HepG2 (cell line): ENCODE data around the gene MTMR10. TPM values are rescaled to one million over a fixed set of nuclear protein-coding genes. Genes with fewer than 3 reads are reported as not detected.

Experiments
- ARID5B ChIP-seq: IDR thresholded peaks from 2 replicates; pipeline ENCODE4 v1.4.0; 2020; ENCODE audit warnings: mild to moderate bottlenecking, missing genetic modification reagents
- ATM ChIP-seq: fragments of 450-650 bp; IDR thresholded peaks from 2 replicates; pipeline ENCODE4 v1.7.1; 2017; ENCODE audit warnings: mild to moderate bottlenecking, borderline replicate concordance
- CBX2 ChIP-seq, 2 experiments: fragments of 200-600 bp in 1 of 2; sonication (generic); formaldehyde crosslinking in 1 of 2; IDR thresholded peaks; 2 replicates each; pipeline versions ENCODE4 v1.7.0 to v1.8.1; 2018 to 2022; ENCODE audit warnings: low read depth in 2 of 2, low read length in 1 of 2, mild to moderate bottlenecking in 1 of 2, missing genetic modification reagents in 1 of 2
- CEBPB ChIP-seq: IDR thresholded peaks from 2 replicates; pipeline ENCODE4 v1.6.1; 2011; ENCODE audit warnings: low read depth, low read length, improper control_type of control experiment, borderline replicate concordance
- GPBP1L1 ChIP-seq: sonication (generic); formaldehyde crosslinking; IDR thresholded peaks from 2 replicates; pipeline ENCODE4 v1.5.0; 2020; ENCODE audit warnings: mild to moderate bottlenecking, missing genetic modification reagents
- HNRNPK ChIP-seq: fragments of 200-400 bp; formaldehyde crosslinking; IDR thresholded peaks from 2 replicates; pipeline ENCODE4 v1.6.1; 2018; ENCODE audit warnings: low read length, low read depth, moderate library complexity, mild to moderate bottlenecking; ENCODE audit not compliant: poor library complexity, severe bottlenecking
- HOXA5 ChIP-seq: sonication (generic); formaldehyde crosslinking; IDR thresholded peaks from 2 replicates; pipeline ENCODE4 v1.4.0; 2020; ENCODE audit warnings: missing genetic modification reagents
- IRX3 ChIP-seq: sonication (generic); formaldehyde crosslinking; IDR thresholded peaks from 2 replicates; pipeline ENCODE4 v1.8.1; 2023; ENCODE audit warnings: mild to moderate bottlenecking, low read depth, missing genetic modification reagents, borderline replicate concordance
- MEIS1 ChIP-seq: sonication (generic); formaldehyde crosslinking; IDR thresholded peaks from 2 replicates; pipeline ENCODE4 v1.9.0; 2021; ENCODE audit warnings: mild to moderate bottlenecking, missing genetic modification reagents, moderate library complexity, borderline replicate concordance
- NFIC ChIP-seq: IDR thresholded peaks from 2 replicates; pipeline ENCODE4 v1.6.1; 2012; ENCODE audit warnings: mild to moderate bottlenecking, low read length, inconsistent platforms
- NKX3-1 ChIP-seq: sonication (generic); formaldehyde crosslinking; IDR thresholded peaks from 2 replicates; pipeline ENCODE4 v1.5.0; 2020; ENCODE audit warnings: missing genetic modification reagents
- REXO4 ChIP-seq: sonication (generic); formaldehyde crosslinking; IDR thresholded peaks from 2 replicates; pipeline ENCODE4 v1.8.0; 2022; ENCODE audit warnings: missing genetic modification reagents, mild to moderate bottlenecking, borderline replicate concordance
- SP2 ChIP-seq: sonication (generic); formaldehyde crosslinking; IDR thresholded peaks from 2 replicates; pipeline ENCODE4 v1.5.1; 2020; ENCODE audit warnings: mild to moderate bottlenecking, missing genetic modification reagents
- TEF ChIP-seq: sonication (generic); formaldehyde crosslinking; IDR thresholded peaks from 2 replicates; pipeline ENCODE4 v1.5.0; 2020; ENCODE audit warnings: missing genetic modification reagents
- ZBTB10 ChIP-seq: sonication (generic); formaldehyde crosslinking; IDR thresholded peaks from 2 replicates; pipeline ENCODE4 v1.4.0; 2020; ENCODE audit warnings: missing genetic modification reagents, borderline replicate concordance
- ZNF234 ChIP-seq: sonication (generic); formaldehyde crosslinking; conservative IDR thresholded peaks from 2 replicates; pipeline ENCODE4 v1.5.1; 2020; ENCODE audit warnings: mild to moderate bottlenecking, missing genetic modification reagents
- polyA plus RNA-seq, 8 experiments: library from polyadenylated mRNA; depleted of rRNA in 3 of 8; stranded (reverse) in 7 of 8; unstranded in 1 of 8; fragments of >200 nt; fragmentation: Illumina TruSeq in 4 of 8; extraction: Trizol in 4 of 8; gene quantifications; 2 replicates each; pipeline versions ENCODE4 v1.2.1 to v1.2.3, GENCODE V29; 2011 to 2016; ENCODE audit warnings: low read depth in 4 of 8, missing spikeins in 1 of 8, mixed read lengths in 1 of 8; ENCODE audit not compliant: insufficient read depth in 1 of 8
- total RNA-seq, 5 experiments: library from RNA; depleted of rRNA; stranded (reverse); fragments of >200 nt; fragmentation: Illumina TruSeq; extraction: Trizol; gene quantifications; 2 replicates each; pipeline ENCODE4 v1.2.3, GENCODE V29; 2016; ENCODE audit warnings: low read depth in 1 of 5

Gene MTMR10
- total and polyA plus RNA-seq, 2 of the 13 experiments (the other 11 are each of a cell fraction or from before 2014, with no cell fraction given): 10.2 to 17.4 TPM

- peak; percentile 36; the same call in 1 of the 2 replicates for TF ChIP-seq ZBTB10 (CRISPR knock-in tag)
- peak; percentile 45 for TF ChIP-seq HNRNPK
- TF ChIP-seq NFIC: no peak
- no peak for TF ChIP-seq REXO4 (CRISPR knock-in tag)
- TF ChIP-seq IRX3 (CRISPR knock-in tag): no peak
- TF ChIP-seq HOXA5 (CRISPR knock-in tag): peak; percentile 80; the same call in 1 of the 2 replicates
- peak; percentile 52; the same call in 1 of the 2 replicates for TF ChIP-seq SP2 (CRISPR knock-in tag)
- no peak for TF ChIP-seq NKX3-1
- peak; percentile 83; the same call in 1 of the 2 replicates for TF ChIP-seq MEIS1
- no peak for TF ChIP-seq CBX2 (IDR thresholded peaks at IDR 0.05; ENCODE audit: low read depth, low read length)
- TF ChIP-seq CBX2 (CRISPR knock-in tag; IDR thresholded peaks at IDR 0.05; ENCODE audit: low read depth): peak; percentile 87; the same call in 1 of the 2 replicates
- peak; percentile 71 for TF ChIP-seq ARID5B (CRISPR knock-in tag)
- no peak for TF ChIP-seq CEBPB
- no peak for TF ChIP-seq TEF (CRISPR knock-in tag)
- no peak for TF ChIP-seq GPBP1L1 (CRISPR knock-in tag)
- TF ChIP-seq ZNF234 (CRISPR knock-in tag): no peak; the same call in 1 of the 2 replicates
- no peak for TF ChIP-seq ATM
These were observed 87.8 kb downstream of the MTMR10 start, which contains the start of gene FAN1 (continued) for GRCh38 chr15:30903497-30904187.
